Measurements from ENCODE around the gene GPC6. TPM values are rescaled to one million over a fixed set of nuclear protein-coding genes. Genes with fewer than 3 reads are reported as not detected.
"Not testable (repeated sequence)": the region's sequence is repeated elsewhere in the genome, so short reads cannot be mapped to it uniquely, and the experiment has no call there.

The GPC6 gene
- polyA plus RNA-seq, 1 donor, result 4.1 TPM

GRCh38 chr13:94333131-94333820 lies 1106.7 kb downstream of the GPC6 start:
- DNase-seq, result no peak

- DNase-seq, result no peak
Measured at GRCh38 chr13:94335761-94336526, 1109.3 kb downstream of the GPC6 start.

- no peak for DNase-seq
Measured at GRCh38 chr13:94339116-94339687, 1112.6 kb downstream of the GPC6 start.

- no peak for DNase-seq
Measured at GRCh38 chr13:94342436-94343242, 1116.0 kb downstream of the GPC6 start.

GRCh38 chr13:94343243-94343585 lies 1116.6 kb downstream of the GPC6 start:
- no peak for DNase-seq

GRCh38 chr13:94343687-94344086 lies 1117.1 kb downstream of the GPC6 start:
- not testable (repeated sequence) for DNase-seq

- no peak for DNase-seq
Measured at GRCh38 chr13:94344126-94344818, 1117.7 kb downstream of the GPC6 start.

GRCh38 chr13:94345374-94346195 lies 1119.0 kb downstream of the GPC6 start:
- DNase-seq, result no peak

GRCh38 chr13:94346261-94347019 lies 1119.8 kb downstream of the GPC6 start:
- DNase-seq, result no peak

- no peak for DNase-seq
Measured at GRCh38 chr13:94351292-94351990, 1124.8 kb downstream of the GPC6 start.

- no peak for DNase-seq
Measured at GRCh38 chr13:94352057-94352456, 1125.5 kb downstream of the GPC6 start.

- DNase-seq, result no peak
Measured at GRCh38 chr13:94353167-94353710, 1126.6 kb downstream of the GPC6 start.

GRCh38 chr13:94359875-94360274 lies 1133.3 kb downstream of the GPC6 start:
- DNase-seq, result no peak

- DNase-seq, result peak; percentile 83
Measured at GRCh38 chr13:94362411-94362909, 1135.9 kb downstream of the GPC6 start.

GRCh38 chr13:94366677-94367076 lies 1140.1 kb downstream of the GPC6 start:
- DNase-seq, result no peak

GRCh38 chr13:94369972-94370436 lies 1143.4 kb downstream of the GPC6 start:
- DNase-seq, result peak; percentile 74

- DNase-seq, result no peak
Measured at GRCh38 chr13:94371855-94372254, 1145.2 kb downstream of the GPC6 start.

- DNase-seq, result no peak
Measured at GRCh38 chr13:94382517-94382916, 1155.9 kb downstream of the GPC6 start.

GRCh38 chr13:94382960-94383359 lies 1156.4 kb downstream of the GPC6 start:
- DNase-seq, result no peak
